HG02759 (cell line): ENCODE results near the gene ADAMTS3.

Experiments
- ATAC-seq: cut with Tn5 transposase; IDR thresholded peaks from one replicate; pipeline ENCODE4 v1.9.1; 2021; ENCODE audit warnings: mild to moderate bottlenecking, moderate library complexity; ENCODE audit not compliant: unreplicated experiment

ADAMTS3 gene

DNA sequence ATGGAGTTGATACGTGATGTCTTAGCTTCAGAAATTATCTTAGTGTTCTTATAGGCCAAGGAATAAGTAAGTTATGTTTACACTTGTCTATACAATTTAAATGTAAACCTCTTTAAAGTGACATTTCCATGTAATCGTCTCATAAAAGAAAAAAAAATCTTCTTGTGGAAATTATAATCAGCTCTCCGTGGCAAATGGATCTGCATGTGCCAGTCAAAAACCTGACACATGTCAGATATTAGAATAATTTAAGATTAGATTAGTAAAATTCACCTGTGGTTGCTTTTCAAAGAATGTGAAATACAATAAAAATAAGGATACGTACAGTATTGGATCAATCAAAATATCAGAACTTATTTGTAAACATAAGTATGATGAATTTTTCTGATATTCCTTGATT, 263.9 kb downstream of the ADAMTS3 start:
- no peak for ATAC-seq

GRCh38 chr4:72302981-72303704, 265.9 kb downstream of the ADAMTS3 start:
- ATAC-seq, result peak; percentile 97

- no peak for ATAC-seq
Observed at GRCh38 chr4:72301759-72302158, 267.3 kb downstream of the ADAMTS3 start.

GRCh38 chr4:72300126-72300525, 268.9 kb downstream of the ADAMTS3 start:
- no peak for ATAC-seq

DNA sequence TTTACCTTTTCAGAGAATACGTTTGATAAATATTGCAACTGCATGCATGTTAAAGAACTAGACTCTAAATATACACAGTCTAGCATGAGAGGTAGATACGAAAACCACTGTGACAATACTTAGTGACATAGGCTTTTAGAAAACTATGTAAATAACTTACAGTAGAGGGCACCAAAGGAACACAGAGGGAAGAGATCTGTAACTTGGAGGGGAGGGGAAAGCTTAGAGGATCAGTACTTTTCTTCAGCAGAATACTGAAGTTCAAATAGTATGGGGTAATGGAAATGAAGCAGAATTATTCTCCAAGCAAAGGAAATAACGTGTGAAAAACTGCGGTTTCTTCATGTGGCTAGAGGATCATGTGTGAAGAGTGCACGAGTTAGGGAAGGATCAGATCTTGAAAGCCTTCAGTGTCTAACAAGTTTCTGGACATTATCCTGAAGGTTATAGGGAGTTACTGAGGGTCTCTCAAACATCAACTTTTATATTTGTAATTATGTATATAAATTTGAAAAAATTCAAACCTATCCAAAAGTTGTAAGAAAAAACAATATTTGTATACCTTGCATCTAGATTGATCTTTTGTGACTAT, 273.0 kb downstream of the ADAMTS3 start:
- ATAC-seq, result peak; percentile 62

DNA sequence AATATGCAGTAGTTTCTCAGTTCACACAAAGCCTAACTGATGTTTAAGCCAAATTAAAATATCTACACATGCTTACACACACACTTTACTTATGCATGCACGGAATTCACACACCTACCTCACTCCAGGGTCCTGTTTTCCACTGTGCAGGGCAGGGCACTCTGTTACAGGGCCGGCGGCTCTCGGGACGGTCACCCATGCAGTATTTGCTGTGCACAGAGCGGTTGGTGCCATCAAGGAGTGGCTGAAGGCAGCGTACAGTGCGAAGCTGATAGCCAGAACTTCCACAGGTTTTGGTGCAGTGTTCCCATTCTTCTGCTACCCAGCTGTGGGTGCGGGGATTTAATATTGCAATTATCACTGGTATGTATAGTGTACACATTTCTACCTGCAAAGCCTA, 278.3 kb downstream of the ADAMTS3 start:
- ATAC-seq, result no peak

- ATAC-seq, result no peak
Observed at GRCh38 chr4:72286910-72287309, 282.1 kb downstream of the ADAMTS3 start.

GRCh38 chr4:72286185-72286584, 282.8 kb downstream of the ADAMTS3 start:
- ATAC-seq, result no peak

GRCh38 chr4:72283357-72283756, 285.7 kb downstream of the ADAMTS3 start:
- no peak for ATAC-seq

DNA sequence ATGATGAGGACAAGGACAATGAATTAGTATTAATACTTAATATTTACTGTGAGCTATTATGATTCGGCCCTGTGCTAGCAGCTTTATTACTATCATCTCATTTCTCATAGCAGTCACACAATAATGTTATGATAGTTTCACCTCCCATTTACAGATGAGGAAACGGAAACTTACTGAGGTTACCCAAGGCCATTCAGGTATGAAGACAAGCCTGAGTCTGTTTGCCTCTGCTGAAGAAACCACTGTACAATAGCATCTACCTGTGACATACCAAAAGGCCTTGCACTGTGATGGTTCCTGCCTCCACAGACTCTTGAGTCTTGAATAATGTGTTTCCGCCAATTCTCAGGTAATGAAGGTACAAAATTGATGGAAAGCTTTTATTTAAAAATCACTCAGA, 288.8 kb downstream of the ADAMTS3 start:
- ATAC-seq, result no peak

DNA sequence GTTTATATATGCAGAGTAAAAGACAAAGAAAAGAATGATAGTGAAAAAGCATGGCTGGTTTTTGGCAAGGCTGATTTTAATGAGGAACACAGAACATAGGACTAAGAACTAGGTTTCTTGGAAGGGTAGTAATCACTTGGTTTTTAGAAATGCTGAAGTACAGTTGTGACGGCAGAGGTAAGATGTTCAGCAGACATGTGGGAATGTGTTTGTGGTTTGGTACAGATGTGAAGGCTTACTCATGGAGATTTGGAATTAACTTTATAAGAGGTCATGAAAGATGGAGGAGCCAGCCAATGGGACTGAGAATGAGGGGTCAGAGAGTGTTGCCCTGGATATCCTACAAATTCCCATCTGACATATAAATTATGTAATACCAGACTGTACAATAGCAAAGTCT, 293.6 kb downstream of the ADAMTS3 start:
- ATAC-seq, result no peak

DNA sequence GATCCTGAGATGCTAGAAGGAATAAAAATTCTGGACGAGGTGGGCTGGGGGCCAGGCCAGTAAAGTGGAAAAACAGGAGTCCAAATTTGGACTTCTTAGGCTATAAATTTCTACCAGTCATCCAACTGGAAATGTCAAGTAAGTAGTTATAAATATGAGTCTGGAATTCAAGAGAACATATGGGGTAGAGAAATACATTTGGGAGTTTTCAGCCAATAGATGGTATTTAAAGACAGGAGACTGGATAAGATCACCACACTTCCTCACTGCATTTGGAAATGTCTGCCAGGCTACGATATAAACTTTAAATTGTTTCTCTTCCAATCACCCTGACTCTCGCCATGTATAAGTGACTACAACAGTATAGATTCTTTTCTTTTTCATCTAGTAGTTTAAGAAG, 294.8 kb downstream of the ADAMTS3 start:
- ATAC-seq, result no peak

- no peak for ATAC-seq
Observed at GRCh38 chr4:72255269-72255668, 313.8 kb downstream of the ADAMTS3 start.

GRCh38 chr4:72243641-72244040, 325.4 kb downstream of the ADAMTS3 start:
- no peak for ATAC-seq

DNA sequence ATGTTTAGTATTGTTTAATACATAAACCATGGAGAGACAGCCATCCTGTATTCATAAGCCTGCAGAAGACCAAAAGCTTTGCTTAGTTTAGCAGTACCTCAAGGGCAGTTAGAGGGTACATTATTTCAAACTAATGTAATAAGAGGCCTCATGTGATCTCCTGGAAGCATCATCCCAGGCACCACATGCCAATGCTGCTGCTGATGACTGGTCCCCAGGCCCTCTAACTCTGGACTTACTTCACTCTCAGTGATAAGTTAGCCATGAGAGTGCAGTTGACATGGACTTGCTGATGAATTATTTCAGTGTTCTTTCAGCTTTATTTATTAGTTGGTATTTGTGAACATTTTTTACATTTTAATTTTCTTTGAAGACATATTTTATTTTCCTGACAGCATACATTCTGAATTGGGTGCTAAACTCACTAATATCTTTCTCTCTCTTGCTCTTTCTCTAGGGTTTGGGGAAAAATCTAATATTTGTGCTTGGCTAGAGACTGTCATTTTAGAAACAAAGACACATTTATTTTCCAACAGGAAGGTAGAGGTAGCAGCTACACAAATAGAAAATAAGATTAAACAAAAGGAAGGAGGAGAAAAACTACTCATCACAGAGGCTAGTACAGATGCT, 329.4 kb downstream of the ADAMTS3 start:
- no peak for ATAC-seq
